D721Med (cell line): ENCODE results near the gene SLC2A10.

ENCODE experiments used
- DNase-seq: peaks from one replicate; pipeline ENCODE4 v3.0.0; 2011; ENCODE audit warnings: low spot score; ENCODE audit not compliant: insufficient read length
- FAIRE-seq: peaks from 2 replicates; lab custom pipeline; 2011; peaks lifted over from hg19 to GRCh38; lab: Jason Lieb, UNC
- TF ChIP-seq, protein P1 (sequence below): IDR thresholded peaks from 2 replicates; pipeline ENCODE4 v1.5.1; 2012; ENCODE audit warnings: mild to moderate bottlenecking, control low read depth; ENCODE audit not compliant: insufficient read depth; ENCODE audit errors: missing control alignments

SLC2A10 gene

DNA sequence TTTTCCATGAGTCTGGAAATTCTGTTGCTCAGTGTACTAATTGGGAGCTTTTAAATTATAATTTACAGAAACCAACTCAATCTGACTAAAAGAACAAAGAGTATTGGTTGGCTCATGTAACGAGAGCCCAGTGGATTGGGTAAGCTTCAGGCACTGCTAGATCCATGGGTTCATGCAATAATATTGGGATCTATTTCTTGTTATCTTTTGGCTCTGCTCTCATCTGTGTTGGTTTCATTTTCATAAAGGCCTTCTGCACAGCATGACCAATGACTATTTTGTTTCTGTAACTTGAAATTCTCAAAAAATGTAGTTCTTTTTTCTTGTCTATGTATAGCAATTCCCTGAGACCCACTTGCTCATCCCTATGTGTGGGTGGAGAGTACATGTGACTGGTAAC is 12.0 kb downstream of the SLC2A10 start:
- DNase-seq (no peak), FAIRE-seq (no peak)
- TF ChIP-seq, protein P1, sequence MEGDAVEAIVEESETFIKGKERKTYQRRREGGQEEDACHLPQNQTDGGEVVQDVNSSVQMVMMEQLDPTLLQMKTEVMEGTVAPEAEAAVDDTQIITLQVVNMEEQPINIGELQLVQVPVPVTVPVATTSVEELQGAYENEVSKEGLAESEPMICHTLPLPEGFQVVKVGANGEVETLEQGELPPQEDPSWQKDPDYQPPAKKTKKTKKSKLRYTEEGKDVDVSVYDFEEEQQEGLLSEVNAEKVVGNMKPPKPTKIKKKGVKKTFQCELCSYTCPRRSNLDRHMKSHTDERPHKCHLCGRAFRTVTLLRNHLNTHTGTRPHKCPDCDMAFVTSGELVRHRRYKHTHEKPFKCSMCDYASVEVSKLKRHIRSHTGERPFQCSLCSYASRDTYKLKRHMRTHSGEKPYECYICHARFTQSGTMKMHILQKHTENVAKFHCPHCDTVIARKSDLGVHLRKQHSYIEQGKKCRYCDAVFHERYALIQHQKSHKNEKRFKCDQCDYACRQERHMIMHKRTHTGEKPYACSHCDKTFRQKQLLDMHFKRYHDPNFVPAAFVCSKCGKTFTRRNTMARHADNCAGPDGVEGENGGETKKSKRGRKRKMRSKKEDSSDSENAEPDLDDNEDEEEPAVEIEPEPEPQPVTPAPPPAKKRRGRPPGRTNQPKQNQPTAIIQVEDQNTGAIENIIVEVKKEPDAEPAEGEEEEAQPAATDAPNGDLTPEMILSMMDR = no peak

DNA sequence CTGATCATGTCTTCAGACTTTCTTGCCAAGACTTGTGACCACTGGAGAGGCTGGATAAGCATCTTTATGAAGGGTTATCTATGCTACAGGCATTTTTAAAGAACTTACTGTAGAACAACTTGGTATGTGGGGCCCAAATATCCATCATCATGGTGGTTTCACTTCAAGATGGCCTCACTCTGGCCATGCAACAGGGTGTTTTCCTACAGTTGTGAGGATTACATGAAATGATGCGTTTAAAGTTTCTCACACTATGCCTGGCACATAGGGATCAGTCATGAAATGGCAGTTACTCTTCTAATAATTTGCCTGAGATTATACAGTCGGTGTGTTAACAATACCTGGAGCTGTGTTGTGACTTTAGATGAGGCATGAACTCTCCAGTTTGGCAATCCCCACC is 13.0 kb downstream of the SLC2A10 start:
- DNase-seq = no peak
- no peak for FAIRE-seq
- TF ChIP-seq, protein P1 = no peak

GRCh38 chr20:46723039-46723438 is 13.6 kb downstream of the SLC2A10 start:
- DNase-seq (no peak), FAIRE-seq (no peak)
- TF ChIP-seq, protein P1 = no peak

DNA sequence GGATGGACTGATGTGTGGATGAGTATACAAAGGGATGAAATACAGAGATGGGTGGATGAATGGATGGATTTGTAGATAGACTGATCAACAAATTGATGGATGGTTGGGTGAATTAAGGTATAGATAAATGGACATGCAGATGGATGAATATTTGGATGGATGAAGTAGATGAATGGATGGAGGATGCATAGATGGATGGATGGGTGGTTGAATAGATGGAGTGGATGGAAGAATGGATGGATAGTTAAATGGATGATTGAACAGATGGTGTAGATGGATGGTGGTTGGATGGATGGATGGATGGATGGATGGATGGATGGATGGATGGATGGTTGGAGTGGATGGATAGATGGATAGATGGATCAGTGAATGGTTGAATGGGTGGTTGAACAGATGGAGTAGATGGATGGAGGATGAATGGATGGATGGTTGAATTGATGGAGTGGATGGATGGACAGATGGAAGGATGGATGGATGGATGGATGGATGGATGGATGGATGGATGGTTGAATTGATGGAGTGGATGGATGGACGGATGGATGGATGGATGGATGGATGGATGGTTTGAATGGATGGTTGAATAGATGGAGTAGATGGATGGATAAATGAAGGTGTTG is 15.0 kb downstream of the SLC2A10 start:
- no peak for FAIRE-seq
- no peak for DNase-seq
- TF ChIP-seq, protein P1 = no peak

DNA sequence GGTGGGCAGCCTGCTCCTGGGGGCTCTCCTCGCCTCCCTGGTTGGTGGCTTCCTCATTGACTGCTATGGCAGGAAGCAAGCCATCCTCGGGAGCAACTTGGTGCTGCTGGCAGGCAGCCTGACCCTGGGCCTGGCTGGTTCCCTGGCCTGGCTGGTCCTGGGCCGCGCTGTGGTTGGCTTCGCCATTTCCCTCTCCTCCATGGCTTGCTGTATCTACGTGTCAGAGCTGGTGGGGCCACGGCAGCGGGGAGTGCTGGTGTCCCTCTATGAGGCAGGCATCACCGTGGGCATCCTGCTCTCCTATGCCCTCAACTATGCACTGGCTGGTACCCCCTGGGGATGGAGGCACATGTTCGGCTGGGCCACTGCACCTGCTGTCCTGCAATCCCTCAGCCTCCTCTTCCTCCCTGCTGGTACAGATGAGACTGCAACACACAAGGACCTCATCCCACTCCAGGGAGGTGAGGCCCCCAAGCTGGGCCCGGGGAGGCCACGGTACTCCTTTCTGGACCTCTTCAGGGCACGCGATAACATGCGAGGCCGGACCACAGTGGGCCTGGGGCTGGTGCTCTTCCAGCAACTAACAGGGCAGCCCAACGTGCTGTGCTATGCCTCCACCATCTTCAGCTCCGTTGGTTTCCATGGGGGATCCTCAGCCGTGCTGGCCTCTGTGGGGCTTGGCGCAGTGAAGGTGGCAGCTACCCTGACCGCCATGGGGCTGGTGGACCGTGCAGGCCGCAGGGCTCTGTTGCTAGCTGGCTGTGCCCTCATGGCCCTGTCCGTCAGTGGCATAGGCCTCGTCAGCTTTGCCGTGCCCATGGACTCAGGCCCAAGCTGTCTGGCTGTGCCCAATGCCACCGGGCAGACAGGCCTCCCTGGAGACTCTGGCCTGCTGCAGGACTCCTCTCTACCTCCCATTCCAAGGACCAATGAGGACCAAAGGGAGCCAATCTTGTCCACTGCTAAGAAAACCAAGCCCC is 16.0 kb downstream of the SLC2A10 start:
- TF ChIP-seq, protein P1 = no peak

DNA sequence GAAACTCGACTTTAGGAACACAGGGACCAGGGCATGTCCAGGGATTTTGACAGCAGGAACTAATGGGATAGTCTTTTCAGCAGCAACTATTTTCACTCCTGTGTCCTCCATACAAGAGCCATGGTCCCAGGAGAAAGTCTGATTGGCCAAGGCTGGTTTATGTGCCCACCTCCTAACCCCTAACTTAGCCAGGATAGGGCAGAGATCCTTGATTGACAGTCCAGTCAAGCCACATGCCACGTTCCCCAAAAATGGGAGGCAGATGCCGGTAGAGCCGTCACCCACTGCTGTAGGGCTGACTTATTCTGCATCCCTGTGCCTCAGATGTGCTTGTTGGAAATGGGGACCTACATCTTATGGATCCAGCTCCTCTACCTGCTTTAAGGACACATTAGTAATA is 22.3 kb downstream of the SLC2A10 start:
- DNase-seq = no peak
- TF ChIP-seq, protein P1 = no peak
- FAIRE-seq = no peak

More for the DNA sequence above, 16.0 kb downstream of the SLC2A10 start:
- FAIRE-seq (no peak), DNase-seq (no peak)
